Measurements from ENCODE around the gene NWD2. TPM values are rescaled to one million over a fixed set of nuclear protein-coding genes. Genes with fewer than 3 reads are reported as not detected.

Gene NWD2
- total RNA-seq, 2 donors from 2014 or later, result not detected

GRCh38 chr4:37477126-37477525, 232.6 kb downstream of the NWD2 start:
- H3K27ac Mint-ChIP-seq, result no peak overlapping the region
- Histone ChIP-seq H3K4me1 (ENCODE audit: control insufficient read depth, insufficient read depth, low read length) (no peaks in the 10 kb centered on the region), H3K27me3 (ENCODE audit: control insufficient read depth, insufficient read depth, low read length, poor library complexity, severe bottlenecking) (no peaks in the 10 kb centered on the region), H3K9ac (ENCODE audit: extremely low read depth, low read length, poor library complexity, severe bottlenecking) (no peak overlapping the region), H3K9me3 (ENCODE audit: control insufficient read depth, low read length) (no peaks in the 10 kb centered on the region), H3K36me3 (ENCODE audit: control insufficient read depth, insufficient read depth, low read length) (no peaks in the 10 kb centered on the region), H3K27ac (ENCODE audit: low read depth, low read length) (no peak overlapping the region), H3K4me3 (ENCODE audit: low read length) (no peak overlapping the region)
- H3K4me3 Mint-ChIP-seq, result no peak overlapping the region
- no peaks in the 10 kb centered on the region for H3K36me3 Mint-ChIP-seq (ENCODE audit: low read depth)
- no peaks in the 10 kb centered on the region for H3K9me3 Mint-ChIP-seq
- no peak for TF ChIP-seq CTCF (conservative IDR thresholded peaks at IDR 0.05)
- DNase-seq, result no peak
- WGBS, 2 experiments (ENCODE audit: insufficient coverage in 1 of 2, insufficient read length in 1 of 2), result 95 to 100% methylated on average over 3 of the region's 3 CpGs
- no peaks in the 10 kb centered on the region for H3K4me1 Mint-ChIP-seq
- no peaks in the 10 kb centered on the region for H3K27me3 Mint-ChIP-seq (ENCODE audit: insufficient read depth)

GRCh38 chr4:37478151-37478550, 233.6 kb downstream of the NWD2 start:
- Histone ChIP-seq H3K9me3 (ENCODE audit: control insufficient read depth, low read length) (no peaks in the 10 kb centered on the region), H3K4me1 (ENCODE audit: control insufficient read depth, insufficient read depth, low read length) (no peaks in the 10 kb centered on the region), H3K4me3 (ENCODE audit: low read length) (no peak overlapping the region), H3K27me3 (ENCODE audit: control insufficient read depth, insufficient read depth, low read length, poor library complexity, severe bottlenecking) (no peaks in the 10 kb centered on the region), H3K36me3 (ENCODE audit: control insufficient read depth, insufficient read depth, low read length) (no peaks in the 10 kb centered on the region), H3K27ac (ENCODE audit: low read depth, low read length) (no peak overlapping the region), H3K9ac (ENCODE audit: extremely low read depth, low read length, poor library complexity, severe bottlenecking) (no peak overlapping the region)
- no peak overlapping the region for H3K4me3 Mint-ChIP-seq
- H3K36me3 Mint-ChIP-seq (ENCODE audit: low read depth), result no peaks in the 10 kb centered on the region
- WGBS, 2 experiments (ENCODE audit: insufficient coverage in 1 of 2, insufficient read length in 1 of 2), result 92 to 100% methylated on average over 3 to 6 of the region's 6 CpGs
- no peaks in the 10 kb centered on the region for H3K9me3 Mint-ChIP-seq
- DNase-seq, result no peak
- no peaks in the 10 kb centered on the region for H3K4me1 Mint-ChIP-seq
- TF ChIP-seq CTCF (conservative IDR thresholded peaks at IDR 0.05), result no peak
- no peaks in the 10 kb centered on the region for H3K27me3 Mint-ChIP-seq (ENCODE audit: insufficient read depth)
- no peak overlapping the region for H3K27ac Mint-ChIP-seq

DNA sequence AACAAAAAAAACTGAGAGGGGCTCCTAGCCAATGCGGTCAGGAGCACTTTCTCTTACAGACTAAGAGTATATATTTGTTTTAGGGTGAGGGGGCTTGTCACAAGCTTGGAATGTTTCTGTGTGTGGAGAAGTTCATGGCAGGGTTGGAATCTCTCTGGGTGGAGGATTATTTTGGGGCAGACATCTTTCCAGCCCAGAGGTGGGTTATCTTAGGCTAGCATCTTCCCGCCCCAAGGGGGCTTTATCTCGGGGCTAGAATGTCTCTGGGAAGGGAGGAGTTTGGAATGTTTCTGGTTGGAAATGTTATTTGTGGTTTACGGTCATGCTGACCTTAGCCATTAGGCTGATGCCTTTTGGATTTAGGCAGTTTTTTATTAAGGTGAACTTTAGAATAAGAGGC, 236.0 kb downstream of the NWD2 start:
- no peak overlapping the region for H3K27ac Mint-ChIP-seq
- H3K4me1 ChIP-seq (ENCODE audit: control insufficient read depth, insufficient read depth, low read length), result peaks cover under 1% of the 10 kb centered on the region
- H3K27me3 ChIP-seq (ENCODE audit: control insufficient read depth, insufficient read depth, low read length, poor library complexity, severe bottlenecking), result no peaks in the 10 kb centered on the region
- WGBS, 2 experiments (ENCODE audit: insufficient coverage in 1 of 2, insufficient read length in 1 of 2), result 80 to 100% methylated on average over 1 to 4 of the region's 4 CpGs
- peaks cover 4% of the 10 kb centered on the region for H3K9me3 ChIP-seq (ENCODE audit: control insufficient read depth, low read length)
- no peak overlapping the region for H3K27ac ChIP-seq (ENCODE audit: low read depth, low read length)
- H3K9me3 Mint-ChIP-seq, result no peaks in the 10 kb centered on the region
- H3K27me3 Mint-ChIP-seq (ENCODE audit: insufficient read depth), result no peaks in the 10 kb centered on the region
- H3K36me3 ChIP-seq (ENCODE audit: control insufficient read depth, insufficient read depth, low read length), result no peaks in the 10 kb centered on the region
- H3K36me3 Mint-ChIP-seq (ENCODE audit: low read depth), result no peaks in the 10 kb centered on the region
- no peak overlapping the region for H3K4me3 Mint-ChIP-seq
- peaks cover 6% of the 10 kb centered on the region for H3K4me1 Mint-ChIP-seq
- no peak for DNase-seq
- no peak for TF ChIP-seq CTCF (conservative IDR thresholded peaks at IDR 0.05)
- no peak overlapping the region for H3K4me3 ChIP-seq (ENCODE audit: low read length)
- no peak overlapping the region for H3K9ac ChIP-seq (ENCODE audit: extremely low read depth, low read length, poor library complexity, severe bottlenecking)
